Mesothelial cell of epicardium (in vitro differentiated cells): Measurements from ENCODE around the gene RPP14. TPM values are rescaled to one million over a fixed set of nuclear protein-coding genes. Genes with fewer than 3 reads are reported as not detected.

ENCODE experiments used
- DNase-seq, 2 experiments: peaks; one replicate each; pipeline ENCODE4 v3.0.0; 2021; ENCODE audit warnings: low spot score in 2 of 2; ENCODE audit not compliant: unreplicated experiment in 2 of 2
- H3K27ac Mint-ChIP-seq: 2 replicates; pipeline ENCODE4 v1.8.0; 2021; ENCODE audit warnings: mixed read lengths
- H3K27me3 Mint-ChIP-seq: 2 replicates; pipeline ENCODE4 v1.8.0; 2021; ENCODE audit warnings: low read depth, mixed read lengths
- H3K36me3 Mint-ChIP-seq: 2 replicates; pipeline ENCODE4 v1.8.0; 2021; ENCODE audit warnings: mixed read lengths
- H3K4me1 Mint-ChIP-seq: 2 replicates; pipeline ENCODE4 v1.8.0; 2021; ENCODE audit warnings: mixed read lengths
- H3K4me3 Mint-ChIP-seq: 2 replicates; pipeline ENCODE4 v1.8.0; 2021; ENCODE audit warnings: mild to moderate bottlenecking, moderate library complexity, mixed read lengths
- H3K9me3 Mint-ChIP-seq: 2 replicates; pipeline ENCODE4 v1.8.0; 2021; ENCODE audit warnings: mixed read lengths
- total RNA-seq: library from RNA; stranded (reverse); gene quantifications from 3 replicates; pipeline ENCODE4 v1.2.1, GENCODE V29; 2021
- TF ChIP-seq, protein P1 (sequence below): fragments of 200-600 bp; sonication (generic); IDR thresholded peaks from one replicate; pipeline ENCODE4 v1.5.0; 2021; ENCODE audit warnings: antibody characterized with exemption; ENCODE audit not compliant: unreplicated experiment

RPP14 gene
- total RNA-seq, 1 donor from 2014 or later, result 24.2 TPM

GRCh38 chr3:58361866-58362265 is 55.8 kb downstream of the RPP14 start:
- Mint-ChIP-seq H3K27ac (no peak overlapping the region), H3K27me3 (no peaks in the 10 kb centered on the region), H3K4me1 (no peaks in the 10 kb centered on the region), H3K9me3 (peaks cover 19% of the 10 kb centered on the region), H3K36me3 (peaks cover 4% of the 10 kb centered on the region), H3K4me3 (no peak overlapping the region)
- TF ChIP-seq, protein P1, sequence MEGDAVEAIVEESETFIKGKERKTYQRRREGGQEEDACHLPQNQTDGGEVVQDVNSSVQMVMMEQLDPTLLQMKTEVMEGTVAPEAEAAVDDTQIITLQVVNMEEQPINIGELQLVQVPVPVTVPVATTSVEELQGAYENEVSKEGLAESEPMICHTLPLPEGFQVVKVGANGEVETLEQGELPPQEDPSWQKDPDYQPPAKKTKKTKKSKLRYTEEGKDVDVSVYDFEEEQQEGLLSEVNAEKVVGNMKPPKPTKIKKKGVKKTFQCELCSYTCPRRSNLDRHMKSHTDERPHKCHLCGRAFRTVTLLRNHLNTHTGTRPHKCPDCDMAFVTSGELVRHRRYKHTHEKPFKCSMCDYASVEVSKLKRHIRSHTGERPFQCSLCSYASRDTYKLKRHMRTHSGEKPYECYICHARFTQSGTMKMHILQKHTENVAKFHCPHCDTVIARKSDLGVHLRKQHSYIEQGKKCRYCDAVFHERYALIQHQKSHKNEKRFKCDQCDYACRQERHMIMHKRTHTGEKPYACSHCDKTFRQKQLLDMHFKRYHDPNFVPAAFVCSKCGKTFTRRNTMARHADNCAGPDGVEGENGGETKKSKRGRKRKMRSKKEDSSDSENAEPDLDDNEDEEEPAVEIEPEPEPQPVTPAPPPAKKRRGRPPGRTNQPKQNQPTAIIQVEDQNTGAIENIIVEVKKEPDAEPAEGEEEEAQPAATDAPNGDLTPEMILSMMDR, result no peak
- DNase-seq, result no peak

DNA sequence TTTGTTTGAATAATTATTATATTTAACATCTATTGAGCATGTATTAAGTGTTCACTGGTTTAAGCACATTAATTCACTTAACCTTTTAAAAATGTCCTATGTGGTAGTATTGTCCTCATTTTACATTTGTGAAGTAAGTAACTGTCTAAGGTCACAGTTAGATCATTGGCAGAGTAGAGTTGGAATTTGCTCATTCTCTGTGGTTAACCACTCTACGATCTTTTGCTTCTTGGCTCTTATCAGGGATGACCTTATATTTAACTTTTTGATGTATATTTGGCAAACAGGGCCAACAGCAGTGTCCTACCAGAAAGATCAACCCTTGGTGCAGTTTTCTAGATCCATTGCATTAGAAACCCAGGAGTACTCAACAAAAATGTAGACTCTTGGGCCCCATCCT is 60.7 kb downstream of the RPP14 start:
- no peak overlapping the region for H3K27ac Mint-ChIP-seq
- TF ChIP-seq, protein P1, result no peak
- no peaks in the 10 kb centered on the region for H3K4me1 Mint-ChIP-seq
- no peaks in the 10 kb centered on the region for H3K27me3 Mint-ChIP-seq
- DNase-seq, result no peak
- H3K36me3 Mint-ChIP-seq, result peaks cover 6% of the 10 kb centered on the region
- H3K9me3 Mint-ChIP-seq, result peaks cover 20% of the 10 kb centered on the region
- H3K4me3 Mint-ChIP-seq, result no peak overlapping the region

- Mint-ChIP-seq H3K9me3 (peaks cover 20% of the 10 kb centered on the region), H3K27me3 (no peaks in the 10 kb centered on the region), H3K4me1 (no peaks in the 10 kb centered on the region), H3K36me3 (peaks cover 6% of the 10 kb centered on the region), H3K4me3 (no peak overlapping the region), H3K27ac (no peak overlapping the region)
- TF ChIP-seq, protein P1, result no peak
- DNase-seq, result no peak
Observed at GRCh38 chr3:58369038-58369437, 63.0 kb downstream of the RPP14 start.

Other genes starting within 250 kb of the RPP14 start
- gene DNASE1L3, start 95.3 kb upstream of the RPP14 start, total RNA-seq, result 0.22 to 0.72 TPM (median 0.53 TPM) in 3 replicates
- 3.3 to 4.9 TPM (median 4.2 TPM) in 3 replicates for gene ABHD6, start 68.5 kb upstream of the RPP14 start, total RNA-seq
- gene HTD2, start 275 bp downstream of the RPP14 start, total RNA-seq, result 7.7 to 9.4 TPM (median 8.3 TPM) in 3 replicates
- gene PXK, start 26.6 kb downstream of the RPP14 start, total RNA-seq, result 15.0 to 15.9 TPM (median 15.4 TPM) in 3 replicates
- gene PDHB, start 127.6 kb downstream of the RPP14 start, total RNA-seq, result 63.1 to 69.4 TPM (median 64.4 TPM) in 3 replicates
- gene KCTD6, start 185.9 kb downstream of the RPP14 start, total RNA-seq, result 10.5 to 13.1 TPM (median 11.3 TPM) in 3 replicates
- gene ACOX2, start 230.9 kb downstream of the RPP14 start, total RNA-seq, result 29.4 to 31.0 TPM (median 30.9 TPM) in 3 replicates